Vagina (tissue), 2 donors: ENCODE measurements around the gene MYL3.

Experiments used
- CTCF ChIP-seq, 3 experiments: fragments of 450-650 bp in 2 of 3; fragments of 200-600 bp in 1 of 3; sonication (generic) in 1 of 3; IDR thresholded peaks; one replicate each; pipeline ENCODE4 v1.5.1; 2017 to 2019; ENCODE audit warnings: antibody characterized with exemption in 3 of 3, mild to moderate bottlenecking in 2 of 3, moderate library complexity in 2 of 3
- POLR2AphosphoS5 ChIP-seq, 2 donors: sonication (generic); formaldehyde crosslinking; IDR thresholded peaks; one replicate each; pipeline ENCODE4 v1.9.0; 2017; ENCODE audit warnings: antibody characterized with exemption in 2 of 2, mild to moderate bottlenecking in 2 of 2, low read depth in 1 of 2; ENCODE audit not compliant: insufficient read depth in 1 of 2

DNA sequence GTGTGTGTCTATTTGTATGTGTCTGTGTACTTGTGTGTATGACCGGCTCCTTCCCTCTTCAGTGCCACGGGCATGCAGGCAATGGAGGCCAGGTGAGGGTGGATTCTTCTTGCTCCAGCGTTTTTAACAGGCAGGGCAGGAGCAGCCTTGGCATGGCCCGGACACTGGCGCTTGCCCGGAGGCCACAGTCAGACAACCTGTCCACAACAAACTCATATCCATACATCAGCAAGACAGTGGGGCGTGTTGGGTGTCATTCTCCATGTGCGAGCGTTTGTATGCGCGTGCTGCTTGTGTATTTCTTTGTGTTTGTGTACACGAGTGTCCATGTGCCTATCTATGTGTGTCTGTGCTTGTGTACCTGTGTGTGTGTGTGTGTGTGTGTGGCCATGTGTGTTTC lies 44.0 kb upstream of the MYL3 start:
- TF ChIP-seq CTCF (IDR thresholded peaks at IDR 0.05) (no peak), POLR2AphosphoS5 (IDR thresholded peaks at IDR 0.05; ENCODE audit: insufficient read depth in 1 of 2, low read depth in 1 of 2) (no peak)
